ENCODE results near the gene HAGHL.

DNA sequence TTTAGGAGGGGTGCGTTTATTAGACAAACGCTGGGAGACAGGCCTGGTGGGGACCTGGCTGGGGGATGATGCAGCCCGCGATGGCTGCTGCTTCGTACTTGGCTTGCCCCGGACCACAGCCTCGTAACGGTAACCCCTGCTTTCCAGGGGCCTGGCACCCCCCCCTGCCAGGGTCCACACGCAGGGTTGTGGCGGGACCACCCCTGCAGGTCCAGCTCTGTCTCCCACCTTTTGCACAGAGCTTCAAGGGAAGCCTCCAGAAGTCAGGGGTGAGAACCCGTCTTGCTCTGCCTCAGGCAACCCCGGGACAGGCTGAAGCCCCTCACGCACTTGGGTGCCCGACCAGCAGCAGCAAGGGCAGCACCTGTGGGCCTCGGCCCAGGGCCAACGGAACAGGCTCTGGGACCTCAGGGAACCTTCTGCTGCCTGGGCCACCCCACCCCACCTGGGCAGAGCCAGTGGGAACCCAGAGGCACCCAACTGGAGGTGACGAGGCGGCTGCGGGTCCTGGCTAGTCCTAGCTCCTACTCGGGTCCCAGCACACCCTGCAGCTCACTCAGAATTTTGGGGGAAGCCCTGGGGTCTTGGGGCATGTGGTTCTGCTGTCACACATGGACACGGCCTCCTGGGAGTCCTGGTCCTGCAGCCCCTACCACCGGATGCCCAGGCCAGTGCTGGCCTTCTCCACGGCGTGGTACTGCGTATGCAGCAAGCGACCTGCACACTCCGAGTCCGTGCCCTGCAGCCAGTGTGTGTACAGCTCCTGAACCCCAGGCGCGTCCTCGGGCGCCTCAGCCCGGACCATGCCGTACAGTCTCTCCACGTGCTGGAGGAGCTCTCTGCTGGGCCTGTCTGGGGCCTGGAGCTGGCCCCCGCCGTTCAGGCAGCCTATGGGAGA is 3.1 kb downstream of the HAGHL start:
- TF ChIP-seq, protein P1, sequence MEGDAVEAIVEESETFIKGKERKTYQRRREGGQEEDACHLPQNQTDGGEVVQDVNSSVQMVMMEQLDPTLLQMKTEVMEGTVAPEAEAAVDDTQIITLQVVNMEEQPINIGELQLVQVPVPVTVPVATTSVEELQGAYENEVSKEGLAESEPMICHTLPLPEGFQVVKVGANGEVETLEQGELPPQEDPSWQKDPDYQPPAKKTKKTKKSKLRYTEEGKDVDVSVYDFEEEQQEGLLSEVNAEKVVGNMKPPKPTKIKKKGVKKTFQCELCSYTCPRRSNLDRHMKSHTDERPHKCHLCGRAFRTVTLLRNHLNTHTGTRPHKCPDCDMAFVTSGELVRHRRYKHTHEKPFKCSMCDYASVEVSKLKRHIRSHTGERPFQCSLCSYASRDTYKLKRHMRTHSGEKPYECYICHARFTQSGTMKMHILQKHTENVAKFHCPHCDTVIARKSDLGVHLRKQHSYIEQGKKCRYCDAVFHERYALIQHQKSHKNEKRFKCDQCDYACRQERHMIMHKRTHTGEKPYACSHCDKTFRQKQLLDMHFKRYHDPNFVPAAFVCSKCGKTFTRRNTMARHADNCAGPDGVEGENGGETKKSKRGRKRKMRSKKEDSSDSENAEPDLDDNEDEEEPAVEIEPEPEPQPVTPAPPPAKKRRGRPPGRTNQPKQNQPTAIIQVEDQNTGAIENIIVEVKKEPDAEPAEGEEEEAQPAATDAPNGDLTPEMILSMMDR (IDR thresholded peaks at IDR 0.05) = no peak
- no peak for TF ChIP-seq POLR2A (IDR thresholded peaks at IDR 0.05)
